Fibroblast of skin of right biceps (primary cell): ENCODE measurements around the gene PAOX.

Experiments used
- DNase-seq: peaks from one replicate; pipeline ENCODE4 v3.0.0-alpha.2; 2013

PAOX gene

GRCh38 chr10:133379152-133379800, at the start of gene PAOX:
PAOX (plus strand) TSS chr10:133379262; CDS start chr10:133379317, 55 bp downstream.
- peak; percentile 48 for DNase-seq

GRCh38 chr10:133329491-133330202, 49.4 kb upstream of the PAOX start:
- DNase-seq: peak; percentile 78

- DNase-seq: no peak
Observed at GRCh38 chr10:133332936-133333699, 45.9 kb upstream of the PAOX start.

- DNase-seq: no peak
Observed at GRCh38 chr10:133334503-133335245, 44.4 kb upstream of the PAOX start.

- peak; percentile 53 for DNase-seq
Observed at GRCh38 chr10:133335246-133336117, 43.6 kb upstream of the PAOX start.

GRCh38 chr10:133336118-133336576, 42.9 kb upstream of the PAOX start:
- DNase-seq: no peak

- DNase-seq: no peak
Observed at GRCh38 chr10:133336577-133337369, 42.3 kb upstream of the PAOX start, which contains the start of gene CALY. CALY (minus strand) TSS chr10:133336896; CDS start chr10:133328989, 7,907 bp downstream.

GRCh38 chr10:133337370-133337725, 41.7 kb upstream of the PAOX start:
- no peak for DNase-seq

- DNase-seq: no peak
Observed at GRCh38 chr10:133338080-133339071, 40.7 kb upstream of the PAOX start.

- no peak for DNase-seq
Observed at GRCh38 chr10:133339708-133340380, 39.2 kb upstream of the PAOX start.

- no peak for DNase-seq
Observed at GRCh38 chr10:133341983-133342382, 37.1 kb upstream of the PAOX start.

GRCh38 chr10:133342942-133343341, 36.1 kb upstream of the PAOX start:
- DNase-seq: no peak

- no peak for DNase-seq
Observed at GRCh38 chr10:133343558-133343957, 35.5 kb upstream of the PAOX start.

GRCh38 chr10:133344236-133344635, 34.8 kb upstream of the PAOX start:
- no peak for DNase-seq

GRCh38 chr10:133346413-133346812, 32.6 kb upstream of the PAOX start:
- no peak for DNase-seq

GRCh38 chr10:133347710-133348517, 31.1 kb upstream of the PAOX start:
- DNase-seq: no peak

- no peak for DNase-seq
Observed at GRCh38 chr10:133349160-133349568, 29.9 kb upstream of the PAOX start.

GRCh38 chr10:133349577-133350011, 29.5 kb upstream of the PAOX start:
- no peak for DNase-seq
